ENCODE data around the gene CCDC40. TPM values are rescaled to one million over a fixed set of nuclear protein-coding genes. Genes with fewer than 3 reads are reported as not detected.

The CCDC40 gene
- total and polyA plus RNA-seq, 2 of the 13 experiments (the other 11 are each of a cell fraction or from before 2014, with no cell fraction given), result 4.1 to 5.5 TPM

DNA sequence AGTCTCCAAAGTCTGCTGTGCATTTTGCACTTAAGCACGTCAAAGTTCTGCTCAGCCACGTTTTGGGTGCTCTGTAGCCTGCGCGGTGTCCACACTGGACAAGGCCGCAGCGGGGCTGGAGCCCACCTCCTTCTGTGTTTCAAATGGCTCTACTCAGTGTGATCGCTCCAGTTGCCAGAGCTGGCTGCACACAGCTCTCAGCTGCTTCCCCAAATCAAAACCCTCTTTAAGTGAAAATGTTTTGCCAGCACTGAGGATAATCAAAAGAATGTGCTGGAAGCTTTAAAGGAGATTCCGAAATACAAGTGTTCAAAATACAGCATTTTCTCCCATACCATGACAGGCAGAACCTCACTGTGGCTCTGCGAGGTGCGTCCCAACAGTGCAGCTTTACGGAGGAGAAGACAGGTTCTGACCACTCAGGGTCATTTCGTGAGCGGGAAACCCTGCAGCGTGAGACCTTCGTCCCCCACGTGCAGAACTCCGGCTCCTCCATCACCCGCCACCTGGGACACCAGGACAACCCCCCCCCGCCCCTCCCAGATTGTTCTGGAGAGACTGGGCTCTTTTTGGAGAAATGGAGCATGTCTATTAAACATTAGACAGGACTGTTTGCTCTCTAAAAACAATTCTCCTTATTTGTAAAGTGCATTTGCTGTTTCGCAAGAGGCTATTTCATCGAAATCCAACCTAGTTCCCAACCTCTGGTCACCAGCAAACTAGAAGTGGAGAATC, 17.4 kb upstream of the CCDC40 start (continued):
- TF ChIP-seq, protein P1, sequence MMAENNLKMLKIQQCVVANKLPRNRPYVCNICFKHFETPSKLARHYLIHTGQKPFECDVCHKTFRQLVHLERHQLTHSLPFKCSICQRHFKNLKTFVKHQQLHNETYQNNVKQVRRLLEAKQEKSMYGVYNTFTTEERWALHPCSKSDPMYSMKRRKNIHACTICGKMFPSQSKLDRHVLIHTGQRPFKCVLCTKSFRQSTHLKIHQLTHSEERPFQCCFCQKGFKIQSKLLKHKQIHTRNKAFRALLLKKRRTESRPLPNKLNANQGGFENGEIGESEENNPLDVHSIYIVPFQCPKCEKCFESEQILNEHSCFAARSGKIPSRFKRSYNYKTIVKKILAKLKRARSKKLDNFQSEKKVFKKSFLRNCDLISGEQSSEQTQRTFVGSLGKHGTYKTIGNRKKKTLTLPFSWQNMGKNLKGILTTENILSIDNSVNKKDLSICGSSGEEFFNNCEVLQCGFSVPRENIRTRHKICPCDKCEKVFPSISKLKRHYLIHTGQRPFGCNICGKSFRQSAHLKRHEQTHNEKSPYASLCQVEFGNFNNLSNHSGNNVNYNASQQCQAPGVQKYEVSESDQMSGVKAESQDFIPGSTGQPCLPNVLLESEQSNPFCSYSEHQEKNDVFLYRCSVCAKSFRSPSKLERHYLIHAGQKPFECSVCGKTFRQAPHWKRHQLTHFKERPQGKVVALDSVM (CRISPR knock-in tag; IDR thresholded peaks at IDR 0.05), result no peak
- TF ChIP-seq, protein P2, sequence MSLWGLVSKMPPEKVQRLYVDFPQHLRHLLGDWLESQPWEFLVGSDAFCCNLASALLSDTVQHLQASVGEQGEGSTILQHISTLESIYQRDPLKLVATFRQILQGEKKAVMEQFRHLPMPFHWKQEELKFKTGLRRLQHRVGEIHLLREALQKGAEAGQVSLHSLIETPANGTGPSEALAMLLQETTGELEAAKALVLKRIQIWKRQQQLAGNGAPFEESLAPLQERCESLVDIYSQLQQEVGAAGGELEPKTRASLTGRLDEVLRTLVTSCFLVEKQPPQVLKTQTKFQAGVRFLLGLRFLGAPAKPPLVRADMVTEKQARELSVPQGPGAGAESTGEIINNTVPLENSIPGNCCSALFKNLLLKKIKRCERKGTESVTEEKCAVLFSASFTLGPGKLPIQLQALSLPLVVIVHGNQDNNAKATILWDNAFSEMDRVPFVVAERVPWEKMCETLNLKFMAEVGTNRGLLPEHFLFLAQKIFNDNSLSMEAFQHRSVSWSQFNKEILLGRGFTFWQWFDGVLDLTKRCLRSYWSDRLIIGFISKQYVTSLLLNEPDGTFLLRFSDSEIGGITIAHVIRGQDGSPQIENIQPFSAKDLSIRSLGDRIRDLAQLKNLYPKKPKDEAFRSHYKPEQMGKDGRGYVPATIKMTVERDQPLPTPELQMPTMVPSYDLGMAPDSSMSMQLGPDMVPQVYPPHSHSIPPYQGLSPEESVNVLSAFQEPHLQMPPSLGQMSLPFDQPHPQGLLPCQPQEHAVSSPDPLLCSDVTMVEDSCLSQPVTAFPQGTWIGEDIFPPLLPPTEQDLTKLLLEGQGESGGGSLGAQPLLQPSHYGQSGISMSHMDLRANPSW (CRISPR knock-in tag; IDR thresholded peaks at IDR 0.05; ENCODE audit: borderline replicate concordance), result no peak
- TF ChIP-seq BRD4 (CRISPR knock-in tag; IDR thresholded peaks at IDR 0.05) (no peak), THRA (CRISPR knock-in tag; IDR thresholded peaks at IDR 0.05; ENCODE audit: borderline replicate concordance) (peak; percentile 39; the same call in 1 of the 2 replicates), SNRNP70 (IDR thresholded peaks at IDR 0.05; ENCODE audit: low read depth, low read length) (no peak), ZNF33B (CRISPR knock-in tag; IDR thresholded peaks at IDR 0.05) (no peak; the same call in none of the 2 replicates), ISL2 (CRISPR knock-in tag; IDR thresholded peaks at IDR 0.05) (peak; percentile 32), PATZ1 (CRISPR knock-in tag; IDR thresholded peaks at IDR 0.05) (peak; percentile 98), CREM (IDR thresholded peaks at IDR 0.05) (no peak), CREM (CRISPR knock-in tag; IDR thresholded peaks at IDR 0.05) (no peak)
- TF ChIP-seq, protein P3, sequence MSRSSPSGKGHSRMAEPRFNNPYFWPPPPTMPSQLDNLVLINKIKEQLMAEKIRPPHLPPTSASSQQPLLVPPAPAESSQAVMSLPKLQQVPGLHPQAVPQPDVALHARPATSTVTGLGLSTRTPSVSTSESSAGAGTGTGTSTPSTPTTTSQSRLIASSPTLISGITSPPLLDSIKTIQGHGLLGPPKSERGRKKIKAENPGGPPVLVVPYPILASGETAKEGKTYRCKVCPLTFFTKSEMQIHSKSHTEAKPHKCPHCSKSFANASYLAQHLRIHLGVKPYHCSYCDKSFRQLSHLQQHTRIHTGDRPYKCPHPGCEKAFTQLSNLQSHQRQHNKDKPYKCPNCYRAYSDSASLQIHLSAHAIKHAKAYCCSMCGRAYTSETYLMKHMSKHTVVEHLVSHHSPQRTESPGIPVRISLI (CRISPR knock-in tag; IDR thresholded peaks at IDR 0.05; ENCODE audit: borderline replicate concordance), result 0 out of 2 replicates have a peak, but pooled peaks have one; percentile 2
- TF ChIP-seq, protein P4, sequence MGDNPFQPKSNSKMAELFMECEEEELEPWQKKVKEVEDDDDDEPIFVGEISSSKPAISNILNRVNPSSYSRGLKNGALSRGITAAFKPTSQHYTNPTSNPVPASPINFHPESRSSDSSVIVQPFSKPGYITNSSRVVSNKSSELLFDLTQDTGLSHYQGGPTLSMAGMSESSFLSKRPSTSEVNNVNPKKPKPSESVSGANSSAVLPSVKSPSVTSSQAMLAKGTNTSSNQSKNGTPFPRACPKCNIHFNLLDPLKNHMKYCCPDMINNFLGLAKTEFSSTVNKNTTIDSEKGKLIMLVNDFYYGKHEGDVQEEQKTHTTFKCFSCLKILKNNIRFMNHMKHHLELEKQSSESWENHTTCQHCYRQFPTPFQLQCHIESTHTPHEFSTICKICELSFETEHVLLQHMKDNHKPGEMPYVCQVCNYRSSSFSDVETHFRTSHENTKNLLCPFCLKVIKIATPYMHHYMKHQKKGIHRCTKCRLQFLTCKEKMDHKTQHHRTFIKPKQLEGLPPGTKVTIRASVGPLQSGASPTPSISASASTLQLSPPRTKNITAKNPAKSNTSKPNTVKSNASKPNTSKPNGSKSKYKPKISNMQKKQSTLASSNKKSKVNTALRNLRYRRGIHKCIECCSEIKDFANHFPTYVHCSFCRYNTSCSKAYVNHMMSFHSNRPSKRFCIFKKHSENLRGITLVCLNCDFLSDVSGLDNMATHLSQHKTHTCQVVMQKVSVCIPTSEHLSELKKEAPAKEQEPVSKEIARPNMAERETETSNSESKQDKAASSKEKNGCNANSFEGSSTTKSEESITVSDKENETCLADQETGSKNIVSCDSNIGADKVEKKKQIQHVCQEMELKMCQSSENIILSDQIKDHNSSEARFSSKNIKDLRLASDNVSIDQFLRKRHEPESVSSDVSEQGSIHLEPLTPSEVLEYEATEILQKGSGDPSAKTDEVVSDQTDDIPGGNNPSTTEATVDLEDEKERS (CRISPR knock-in tag; IDR thresholded peaks at IDR 0.05), result no peak; the same call in 1 of the 2 replicates
